Osteocyte (in vitro differentiated cells): ENCODE measurements around the gene ZMYND15. TPM values are rescaled to one million over a fixed set of nuclear protein-coding genes. Genes with fewer than 3 reads are reported as not detected.
A peak's percentile ranks its signal among the peaks of the same experiment; 100 is the strongest.

ENCODE experiments used
- DNase-seq: peaks from one replicate; pipeline ENCODE4 v3.0.0; 2021; ENCODE audit warnings: mixed read lengths; ENCODE audit not compliant: unreplicated experiment; ENCODE audit errors: extremely low spot score
- H3K27ac Mint-ChIP-seq: one replicate; pipeline ENCODE4 v1.8.0; 2021; ENCODE audit warnings: mild to moderate bottlenecking, mixed read lengths; ENCODE audit not compliant: unreplicated experiment
- H3K27me3 Mint-ChIP-seq: one replicate; pipeline ENCODE4 v1.8.0; 2021; ENCODE audit warnings: mixed read lengths; ENCODE audit not compliant: unreplicated experiment
- H3K36me3 Mint-ChIP-seq: one replicate; pipeline ENCODE4 v1.8.0; 2021; ENCODE audit warnings: mixed read lengths; ENCODE audit not compliant: unreplicated experiment
- H3K4me1 Mint-ChIP-seq: one replicate; pipeline ENCODE4 v1.8.0; 2021; ENCODE audit warnings: mixed read lengths; ENCODE audit not compliant: unreplicated experiment
- H3K4me3 Mint-ChIP-seq: one replicate; pipeline ENCODE4 v1.8.0; 2021; ENCODE audit warnings: mild to moderate bottlenecking, moderate library complexity, mixed read lengths; ENCODE audit not compliant: unreplicated experiment
- H3K9me3 Mint-ChIP-seq: one replicate; pipeline ENCODE4 v1.8.0; 2021; ENCODE audit warnings: mixed read lengths; ENCODE audit not compliant: unreplicated experiment
- total RNA-seq: library from RNA; stranded (reverse); gene quantifications from 2 replicates; pipeline ENCODE4 v1.2.1, GENCODE V29; 2021
- TF ChIP-seq, protein P1 (sequence below): fragments of 200-600 bp; sonication (generic); IDR thresholded peaks from 2 replicates; pipeline ENCODE4 v1.5.0; 2021; ENCODE audit warnings: antibody characterized with exemption, mild to moderate bottlenecking, moderate library complexity

ZMYND15 gene
- total RNA-seq, 1 donor from 2014 or later: 0.99 TPM

DNA sequence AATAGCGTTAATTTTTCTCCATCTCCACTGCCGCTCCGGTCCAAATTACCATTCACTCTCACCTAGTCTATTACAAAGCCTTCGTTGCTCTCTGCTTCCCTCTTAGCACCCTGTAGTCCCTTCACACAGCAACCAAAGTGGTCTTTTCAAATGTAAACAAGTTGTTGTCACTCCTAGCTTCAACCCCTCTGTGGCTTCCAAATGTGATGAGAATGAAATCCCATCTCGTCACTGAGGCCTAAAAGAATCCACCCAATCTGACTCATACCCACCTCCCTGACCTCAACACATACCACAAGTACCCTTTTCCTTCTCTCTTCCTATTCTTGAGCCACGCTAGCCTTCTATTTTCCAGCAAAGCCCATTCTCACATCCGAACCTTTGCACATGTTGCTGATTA lies 33.5 kb upstream of the ZMYND15 start:
- TF ChIP-seq, protein P1, sequence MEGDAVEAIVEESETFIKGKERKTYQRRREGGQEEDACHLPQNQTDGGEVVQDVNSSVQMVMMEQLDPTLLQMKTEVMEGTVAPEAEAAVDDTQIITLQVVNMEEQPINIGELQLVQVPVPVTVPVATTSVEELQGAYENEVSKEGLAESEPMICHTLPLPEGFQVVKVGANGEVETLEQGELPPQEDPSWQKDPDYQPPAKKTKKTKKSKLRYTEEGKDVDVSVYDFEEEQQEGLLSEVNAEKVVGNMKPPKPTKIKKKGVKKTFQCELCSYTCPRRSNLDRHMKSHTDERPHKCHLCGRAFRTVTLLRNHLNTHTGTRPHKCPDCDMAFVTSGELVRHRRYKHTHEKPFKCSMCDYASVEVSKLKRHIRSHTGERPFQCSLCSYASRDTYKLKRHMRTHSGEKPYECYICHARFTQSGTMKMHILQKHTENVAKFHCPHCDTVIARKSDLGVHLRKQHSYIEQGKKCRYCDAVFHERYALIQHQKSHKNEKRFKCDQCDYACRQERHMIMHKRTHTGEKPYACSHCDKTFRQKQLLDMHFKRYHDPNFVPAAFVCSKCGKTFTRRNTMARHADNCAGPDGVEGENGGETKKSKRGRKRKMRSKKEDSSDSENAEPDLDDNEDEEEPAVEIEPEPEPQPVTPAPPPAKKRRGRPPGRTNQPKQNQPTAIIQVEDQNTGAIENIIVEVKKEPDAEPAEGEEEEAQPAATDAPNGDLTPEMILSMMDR: no peak
- no peak for DNase-seq
- H3K36me3 Mint-ChIP-seq: no peaks in the 10 kb centered on the region
- H3K27me3 Mint-ChIP-seq: no peaks in the 10 kb centered on the region
- peak overlapping the region; percentile 87 for H3K4me3 Mint-ChIP-seq
- no peaks in the 10 kb centered on the region for H3K9me3 Mint-ChIP-seq
- H3K27ac Mint-ChIP-seq: no peak overlapping the region
- peaks cover 42% of the 10 kb centered on the region for H3K4me1 Mint-ChIP-seq

DNA sequence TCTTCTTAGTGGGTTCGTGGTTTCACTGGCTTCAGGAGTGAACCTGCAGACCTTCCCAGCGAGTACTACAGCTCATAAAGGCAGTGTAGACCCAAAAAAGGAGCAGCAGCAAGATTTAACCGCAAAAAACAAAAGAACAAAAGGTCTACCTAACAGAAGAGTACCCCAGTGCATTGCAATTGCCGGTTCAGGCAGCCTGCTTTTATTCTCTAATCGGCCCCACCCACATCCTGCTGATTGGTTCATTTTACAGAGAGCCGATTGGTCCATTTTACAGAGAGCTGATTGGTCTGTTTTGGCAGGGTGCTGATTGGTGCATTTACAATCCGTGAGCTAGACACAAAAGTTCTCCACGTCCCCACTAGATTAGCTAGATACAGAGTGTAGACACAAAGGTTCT lies 31.2 kb upstream of the ZMYND15 start:
- H3K36me3 Mint-ChIP-seq: no peaks in the 10 kb centered on the region

DNA sequence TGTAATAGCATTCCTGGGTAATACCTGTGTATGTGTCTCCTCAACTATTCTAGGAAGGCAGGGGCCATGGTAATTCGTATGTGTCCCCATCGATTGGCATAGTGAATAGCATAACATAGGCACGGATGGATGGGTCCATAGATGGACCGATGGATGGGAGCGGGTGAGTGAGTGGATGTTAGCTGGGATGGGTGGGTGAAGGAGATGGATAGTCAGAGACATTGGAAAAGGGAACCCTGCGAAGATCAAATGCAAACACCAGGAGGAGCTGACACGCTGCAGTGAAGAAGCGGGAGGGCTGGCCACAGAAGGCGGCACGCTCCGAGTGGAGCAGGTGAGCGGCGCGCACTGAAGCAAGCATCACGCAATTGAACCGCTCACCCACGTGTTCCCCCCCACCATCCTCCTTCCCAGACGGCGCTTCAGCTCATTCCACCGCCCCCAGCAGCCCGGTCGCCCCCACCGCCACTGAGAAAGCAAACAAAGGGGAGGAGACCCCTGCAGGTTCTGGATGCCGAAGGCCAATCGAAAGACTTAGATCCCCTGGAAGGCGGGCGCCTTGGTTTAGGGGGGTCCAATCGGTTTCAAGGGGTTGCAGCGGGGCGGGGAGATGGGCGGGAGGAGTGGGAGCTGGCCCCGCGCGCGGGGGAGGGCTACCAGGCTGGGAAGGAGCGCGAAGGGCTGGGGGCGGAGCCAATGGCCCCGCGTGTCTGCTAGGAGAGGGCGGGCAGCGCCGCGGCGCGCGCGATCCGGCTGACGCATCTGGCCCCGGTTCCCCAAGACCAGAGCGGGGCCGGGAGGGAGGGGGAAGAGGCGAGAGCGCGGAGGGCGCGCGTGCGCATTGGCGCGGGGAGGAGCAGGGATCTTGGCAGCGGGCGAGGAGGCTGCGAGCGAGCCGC lies 29.6 kb upstream of the ZMYND15 start, which contains the start of gene ARRB2:
TSS of gene ARRB2 (plus strand) at position 839 of the 899 bp plus-strand sequence. CDS start 90 bp downstream, outside the sequence.
- no peaks in the 10 kb centered on the region for H3K9me3 Mint-ChIP-seq
- DNase-seq: peak; percentile 99
- H3K36me3 Mint-ChIP-seq: no peaks in the 10 kb centered on the region
- H3K4me1 Mint-ChIP-seq: peaks cover 15% of the 10 kb centered on the region
- no peaks in the 10 kb centered on the region for H3K27me3 Mint-ChIP-seq
- H3K4me3 Mint-ChIP-seq: peak within 1 kb of the TSS; percentile 82
- peak within 1 kb of the TSS; percentile 77 for H3K27ac Mint-ChIP-seq
- TF ChIP-seq, protein P1: peak; percentile 70

More for the DNA sequence above, 31.2 kb upstream of the ZMYND15 start:
- no peaks in the 10 kb centered on the region for H3K27me3 Mint-ChIP-seq
- no peak for DNase-seq
- TF ChIP-seq, protein P1: no peak
- peaks cover 26% of the 10 kb centered on the region for H3K4me1 Mint-ChIP-seq
- H3K4me3 Mint-ChIP-seq: no peak overlapping the region
- H3K27ac Mint-ChIP-seq: no peak overlapping the region
- no peaks in the 10 kb centered on the region for H3K9me3 Mint-ChIP-seq

DNA sequence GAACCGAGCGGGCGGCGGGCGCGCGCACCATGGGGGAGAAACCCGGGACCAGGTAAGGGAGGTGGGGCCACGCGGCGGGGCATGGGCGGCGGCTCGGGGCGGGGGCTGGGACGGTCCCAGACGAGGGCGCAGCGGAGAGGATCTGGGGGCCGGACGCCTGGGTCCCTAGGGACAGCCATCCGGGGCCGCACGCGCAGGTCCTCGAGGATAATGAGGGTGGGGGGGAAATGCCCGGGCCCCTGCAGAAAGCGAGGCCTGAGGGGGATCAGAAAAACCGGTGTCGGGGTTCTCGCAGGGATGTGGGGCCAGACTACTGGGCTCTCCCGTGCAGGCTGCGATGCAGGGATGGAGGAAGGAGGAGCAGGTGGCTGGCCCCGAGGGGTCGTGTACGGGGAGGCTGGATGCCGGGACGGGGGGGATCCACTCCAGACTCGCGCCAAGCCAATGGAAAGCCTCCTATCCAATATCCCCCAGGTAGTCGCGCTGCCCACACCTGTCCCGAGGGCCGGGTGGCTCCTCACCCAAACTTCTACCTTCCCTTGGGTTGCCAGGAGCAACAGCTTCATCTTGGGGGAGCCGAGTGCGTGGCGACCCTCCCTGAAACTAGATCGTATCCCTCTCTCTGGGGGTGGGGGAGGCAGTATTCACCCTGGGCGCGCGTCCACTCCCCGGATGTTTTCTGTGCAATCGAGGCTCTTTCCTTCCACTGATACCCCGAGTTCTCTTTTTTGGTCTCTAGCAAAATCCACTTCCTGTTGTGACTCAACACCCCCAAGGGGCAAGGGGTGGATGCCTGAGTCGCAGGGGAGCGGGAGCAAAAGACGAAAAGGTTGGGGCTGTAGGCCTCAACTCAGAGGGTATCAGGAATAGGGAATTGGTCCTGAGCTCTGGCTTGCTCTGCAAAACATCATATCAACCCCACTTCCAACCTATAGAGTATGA lies 28.7 kb upstream of the ZMYND15 start:
- Mint-ChIP-seq H3K27ac (peak overlapping the region; percentile 77), H3K27me3 (no peaks in the 10 kb centered on the region), H3K9me3 (no peaks in the 10 kb centered on the region), H3K4me1 (peaks cover 14% of the 10 kb centered on the region), H3K36me3 (no peaks in the 10 kb centered on the region), H3K4me3 (peak overlapping the region; percentile 82)
- no peak for DNase-seq
- TF ChIP-seq, protein P1: no peak
